Ovary (tissue), 3 donors: ENCODE data around the gene DDHD1.

ENCODE experiments used
- CTCF ChIP-seq, 3 donors: fragments of 450-650 bp in 2 of 3; fragments of 200-600 bp in 1 of 3; IDR thresholded peaks; one replicate each; pipeline versions ENCODE4 v1.5.1 to v1.8.0; 2016 to 2022; ENCODE audit warnings: antibody characterized with exemption in 3 of 3, mild to moderate bottlenecking in 1 of 3
- EP300 ChIP-seq: sonication (generic); formaldehyde crosslinking; IDR thresholded peaks from one replicate; pipeline ENCODE4 v1.6.1; 2017; ENCODE audit warnings: antibody characterized with exemption
- POLR2A ChIP-seq: fragments of 450-650 bp; IDR thresholded peaks from one replicate; pipeline ENCODE4 v1.6.1; 2017; ENCODE audit warnings: antibody characterized with exemption, mild to moderate bottlenecking, moderate library complexity
- donor health status: DM: no; HTN: no; CAD: no.

GRCh38 chr14:53140585-53140984 lies 12.5 kb downstream of the DDHD1 start:
- TF ChIP-seq CTCF (IDR thresholded peaks at IDR 0.05) (no peak), EP300 (no peak), POLR2A (no peak)
